Measurements from ENCODE around the gene PCDHAC2. TPM values are rescaled to one million over a fixed set of nuclear protein-coding genes. Genes with fewer than 3 reads are reported as not detected.

The PCDHAC2 gene
- total RNA-seq, 1 donor from 2014 or later = 0.67 TPM

Other genes with a start within 250 kb of the PCDHAC2 start
- gene PCDHA1, start 180.3 kb upstream of the PCDHAC2 start, total RNA-seq = 0.08 TPM
- gene PCDHA2, start 171.6 kb upstream of the PCDHAC2 start, total RNA-seq = not detected
- 0.11 TPM for gene PCDHA3, start 165.4 kb upstream of the PCDHAC2 start, total RNA-seq
- 0.05 TPM for gene PCDHA4, start 159.4 kb upstream of the PCDHAC2 start, total RNA-seq
- 0.11 TPM for gene PCDHA5, start 144.9 kb upstream of the PCDHAC2 start, total RNA-seq
- 0.11 TPM for gene PCDHA6, start 138.5 kb upstream of the PCDHAC2 start, total RNA-seq
- not detected for gene PCDHA7, start 132.2 kb upstream of the PCDHAC2 start, total RNA-seq
- not detected for gene PCDHA8, start 125.3 kb upstream of the PCDHAC2 start, total RNA-seq
- gene PCDHA9, start 118.1 kb upstream of the PCDHAC2 start, total RNA-seq = 0.03 TPM
- 0.30 TPM for gene PCDHA10, start 110.6 kb upstream of the PCDHAC2 start, total RNA-seq
- gene PCDHA11, start 97.5 kb upstream of the PCDHAC2 start, total RNA-seq = not detected
- gene PCDHA12, start 91.2 kb upstream of the PCDHAC2 start, total RNA-seq = 0.05 TPM
- not detected for gene PCDHA13, start 84.4 kb upstream of the PCDHAC2 start, total RNA-seq
- gene PCDHAC1, start 40.2 kb upstream of the PCDHAC2 start, total RNA-seq = 0.19 TPM
- not detected for gene PCDHB1, start 84.9 kb downstream of the PCDHAC2 start, total RNA-seq
- gene PCDHB2, start 128.1 kb downstream of the PCDHAC2 start, total RNA-seq = 2.4 TPM
- 1.4 TPM for gene PCDHB3, start 134.0 kb downstream of the PCDHAC2 start, total RNA-seq
- 1.3 TPM for gene PCDHB4, start 155.3 kb downstream of the PCDHAC2 start, total RNA-seq
- gene PCDHB5, start 168.7 kb downstream of the PCDHAC2 start, total RNA-seq = 3.2 TPM
- 0.57 TPM for gene PCDHB6, start 183.6 kb downstream of the PCDHAC2 start, total RNA-seq
- 0.67 TPM for gene PCDHB7, start 206.2 kb downstream of the PCDHAC2 start, total RNA-seq
- gene PCDHB8, start 211.3 kb downstream of the PCDHAC2 start, total RNA-seq = 2.3 TPM
- gene PCDHB16, start 215.9 kb downstream of the PCDHAC2 start, total RNA-seq = 2.2 TPM
- 1.3 TPM for gene PCDHB9, start 220.7 kb downstream of the PCDHAC2 start, total RNA-seq
- 0.94 TPM for gene PCDHB10, start 225.9 kb downstream of the PCDHAC2 start, total RNA-seq
- gene PCDHB11, start 233.2 kb downstream of the PCDHAC2 start, total RNA-seq = 1.9 TPM
- gene PCDHB12, start 242.2 kb downstream of the PCDHAC2 start, total RNA-seq = 1.1 TPM
- gene PCDHB13, start 247.4 kb downstream of the PCDHAC2 start, total RNA-seq = 4.8 TPM